IPS-11a (cell line): ENCODE measurements around the gene GTF2B.
"Not testable (repeated sequence)": the region's sequence is repeated elsewhere in the genome, so short reads cannot be mapped to it uniquely, and the experiment has no call there.

Experiments used
- H3K4me3 ChIP-seq: one replicate; pipeline ENCODE4 v1.5.1; 2013; ENCODE audit warnings: low read depth, low read length, control low read depth

The GTF2B gene

GRCh38 chr1:88891318-88891950, at the start of gene GTF2B:
Gene GTF2B, minus strand, starts transcription at chr1:88891567. Its CDS starts 68 bp downstream, at chr1:88891499.
- H3K4me3 ChIP-seq, result peak within 1 kb of the TSS; percentile 93

- not testable (repeated sequence) for H3K4me3 ChIP-seq
Measured at GRCh38 chr1:88938528-88938927, 47.2 kb upstream of the GTF2B start.

GRCh38 chr1:88936760-88937342, 45.5 kb upstream of the GTF2B start:
- H3K4me3 ChIP-seq, result no peak overlapping the region

GRCh38 chr1:88936223-88936523, 44.8 kb upstream of the GTF2B start:
- H3K4me3 ChIP-seq, result no peak overlapping the region

GRCh38 chr1:88935522-88936222, 44.3 kb upstream of the GTF2B start:
- no peak overlapping the region for H3K4me3 ChIP-seq

- not testable (repeated sequence) for H3K4me3 ChIP-seq
Measured at GRCh38 chr1:88930176-88930575, 38.8 kb upstream of the GTF2B start.

GRCh38 chr1:88923224-88923623, 31.9 kb upstream of the GTF2B start:
- no peak overlapping the region for H3K4me3 ChIP-seq

- no peak overlapping the region for H3K4me3 ChIP-seq
Measured at GRCh38 chr1:88922214-88922613, 30.8 kb upstream of the GTF2B start.

GRCh38 chr1:88920845-88921244, 29.5 kb upstream of the GTF2B start:
- H3K4me3 ChIP-seq, result no peak overlapping the region

GRCh38 chr1:88917321-88918025, 26.1 kb upstream of the GTF2B start:
- H3K4me3 ChIP-seq, result no peak overlapping the region

- no peak overlapping the region for H3K4me3 ChIP-seq
Measured at GRCh38 chr1:88916883-88917282, 25.5 kb upstream of the GTF2B start.

- not testable (repeated sequence) for H3K4me3 ChIP-seq
Measured at GRCh38 chr1:88911800-88912199, 20.4 kb upstream of the GTF2B start.

GRCh38 chr1:88911161-88911560, 19.8 kb upstream of the GTF2B start:
- no peak overlapping the region for H3K4me3 ChIP-seq

- H3K4me3 ChIP-seq, result no peak overlapping the region
Measured at GRCh38 chr1:88910401-88910800, 19.0 kb upstream of the GTF2B start.

- no peak overlapping the region for H3K4me3 ChIP-seq
Measured at GRCh38 chr1:88900883-88901282, 9.5 kb upstream of the GTF2B start.

GRCh38 chr1:88897070-88897730, 5.8 kb upstream of the GTF2B start:
- no peak overlapping the region for H3K4me3 ChIP-seq

GRCh38 chr1:88892357-88892877, 1.1 kb upstream of the GTF2B start:
- peak overlapping the region; percentile 33 for H3K4me3 ChIP-seq

GRCh38 chr1:88891951-88892340, 579 bp upstream of the GTF2B start:
- peak overlapping the region; percentile 33 for H3K4me3 ChIP-seq

GRCh38 chr1:88890791-88891317, 513 bp downstream of the GTF2B start:
- peak overlapping the region; percentile 93 for H3K4me3 ChIP-seq

GRCh38 chr1:88890131-88890530, 1.2 kb downstream of the GTF2B start:
- peak overlapping the region; percentile 93 for H3K4me3 ChIP-seq

GRCh38 chr1:88888750-88889149, 2.6 kb downstream of the GTF2B start:
- no peak overlapping the region for H3K4me3 ChIP-seq
